DND-41 (cell line): ENCODE measurements around the gene ZBTB49.

ENCODE experiments used
- ATAC-seq: fragments of 200-7000 bp; cut with Tn5 transposase; 3 replicates; pipeline ENCODE4 v1.9.1; 2021; ENCODE audit warnings: low read depth; ENCODE audit not compliant: insufficient read depth
- DNase-seq: peaks from one replicate; pipeline ENCODE4 v3.0.0-alpha.2; 2020
- H2AFZ ChIP-seq: 2 replicates; pipeline ENCODE4 v1.6.0; 2012; ENCODE audit warnings: low read depth, low read length
- H3K27ac ChIP-seq: 2 replicates; pipeline ENCODE4 v1.5.1; 2012; ENCODE audit warnings: low read length, inconsistent platforms
- H3K27me3 ChIP-seq: fragments of 200-600 bp; sonication (generic); 2 replicates; pipeline ENCODE4 v1.6.0; 2012; ENCODE audit warnings: low read length, mild to moderate bottlenecking, inconsistent platforms; ENCODE audit not compliant: insufficient read depth, poor library complexity
- H3K36me3 ChIP-seq: 2 replicates; pipeline ENCODE4 v1.5.1; 2012; ENCODE audit warnings: low read length, inconsistent platforms; ENCODE audit not compliant: insufficient read depth
- H3K4me1 ChIP-seq: 2 replicates; pipeline ENCODE4 v1.5.1; 2012; ENCODE audit warnings: mild to moderate bottlenecking, low read length; ENCODE audit not compliant: insufficient read depth
- H3K4me2 ChIP-seq: 2 replicates; pipeline ENCODE4 v1.6.0; 2012; ENCODE audit warnings: mild to moderate bottlenecking, moderate library complexity, low read length, inconsistent platforms; ENCODE audit not compliant: insufficient read depth
- H3K4me3 ChIP-seq, 2 experiments: fragments of 200-600 bp in 1 of 2; shearing (Covaris generic) in 1 of 2; 2 replicates each; pipeline ENCODE4 v1.5.1; 2012 to 2016; ENCODE audit warnings: inconsistent platforms in 2 of 2, low read length in 2 of 2, mild to moderate bottlenecking in 2 of 2, low read depth in 1 of 2, moderate library complexity in 1 of 2
- H3K79me2 ChIP-seq: 2 replicates; pipeline ENCODE4 v1.6.0; 2012; ENCODE audit warnings: low read length, inconsistent platforms; ENCODE audit not compliant: insufficient read depth
- H3K9ac ChIP-seq: 2 replicates; pipeline ENCODE4 v1.6.0; 2012; ENCODE audit warnings: low read depth, mild to moderate bottlenecking, inconsistent platforms, low read length, moderate library complexity
- H3K9me3 ChIP-seq: 2 replicates; pipeline ENCODE4 v1.5.1; 2012; ENCODE audit warnings: low read length, moderate library complexity, mild to moderate bottlenecking, inconsistent platforms; ENCODE audit not compliant: insufficient read depth, severe bottlenecking
- H4K20me1 ChIP-seq: 2 replicates; pipeline ENCODE4 v1.6.0; 2012; ENCODE audit warnings: low read length; ENCODE audit not compliant: insufficient read depth
- CTCF ChIP-seq: IDR thresholded peaks from 2 replicates; pipeline ENCODE4 v1.5.1; 2012; ENCODE audit warnings: borderline replicate concordance, low read length, moderate library complexity, mild to moderate bottlenecking; ENCODE audit not compliant: poor library complexity, severe bottlenecking; ENCODE audit errors: extremely low read depth
- EZH2 ChIP-seq: IDR thresholded peaks from 3 replicates; pipeline ENCODE4 v1.6.1; 2012; ENCODE audit warnings: borderline replicate concordance, low read depth, mild to moderate bottlenecking, moderate library complexity, low read length, inconsistent platforms; ENCODE audit not compliant: severe bottlenecking

Gene ZBTB49

GRCh38 chr4:4355302-4355701 lies 65.3 kb downstream of the ZBTB49 start:
- no peak overlapping the region for H2AFZ ChIP-seq
- no peaks in the 10 kb centered on the region for H3K27me3 ChIP-seq
- DNase-seq = no peak
- H3K4me1 ChIP-seq = peaks cover 4% of the 10 kb centered on the region; the same call in 1 of the 2 replicates
- H3K79me2 ChIP-seq = no peaks in the 10 kb centered on the region
- ATAC-seq = 0 out of 3 replicates have a peak, but pooled peaks have one; percentile 29
- no peaks in the 10 kb centered on the region for H3K36me3 ChIP-seq
- no peak overlapping the region for H3K27ac ChIP-seq
- no peak overlapping the region for H3K4me3 ChIP-seq
- no peak overlapping the region for H3K9ac ChIP-seq
- H3K9me3 ChIP-seq = peaks cover 3% of the 10 kb centered on the region
- no peak for TF ChIP-seq CTCF
- TF ChIP-seq EZH2 = no peak
- H3K4me2 ChIP-seq = no peak overlapping the region
- no peaks in the 10 kb centered on the region for H4K20me1 ChIP-seq

- ATAC-seq = no peak
Observed at GRCh38 chr4:4356106-4357041, 66.3 kb downstream of the ZBTB49 start.

GRCh38 chr4:4358093-4358854 lies 68.2 kb downstream of the ZBTB49 start:
- Histone ChIP-seq H3K4me2 (no peak overlapping the region), H3K27ac (no peak overlapping the region), H3K4me3 (no peak overlapping the region), H3K4me1 (peaks cover 4% of the 10 kb centered on the region; the same call in 1 of the 2 replicates), H4K20me1 (no peaks in the 10 kb centered on the region), H3K36me3 (no peaks in the 10 kb centered on the region), H3K79me2 (no peaks in the 10 kb centered on the region), H2AFZ (no peak overlapping the region), H3K27me3 (no peaks in the 10 kb centered on the region), H3K9me3 (no peaks in the 10 kb centered on the region), H3K9ac (no peak overlapping the region)
- no peak for TF ChIP-seq EZH2
- no peak for TF ChIP-seq CTCF
- DNase-seq (no peak), ATAC-seq (no peak)

More at GRCh38 chr4:4356106-4357041, 66.3 kb downstream of the ZBTB49 start:
- H3K36me3 ChIP-seq = no peaks in the 10 kb centered on the region
- H2AFZ ChIP-seq = no peak overlapping the region
- no peaks in the 10 kb centered on the region for H3K27me3 ChIP-seq
- H3K27ac ChIP-seq = no peak overlapping the region
- H3K4me2 ChIP-seq = no peak overlapping the region
- H4K20me1 ChIP-seq = no peaks in the 10 kb centered on the region
- no peak for TF ChIP-seq EZH2
- TF ChIP-seq CTCF = no peak
- DNase-seq = no peak
- H3K4me1 ChIP-seq = peaks cover 4% of the 10 kb centered on the region; the same call in 1 of the 2 replicates
- no peak overlapping the region for H3K4me3 ChIP-seq
- peaks cover 2% of the 10 kb centered on the region for H3K9me3 ChIP-seq
- no peaks in the 10 kb centered on the region for H3K79me2 ChIP-seq
- no peak overlapping the region for H3K9ac ChIP-seq
